SK-N-SH (cell line): Measurements from ENCODE around the gene SPTAN1.

Source experiments
- CHD2 ChIP-seq: fragments of 150-350 bp; IDR thresholded peaks from 2 replicates; pipeline ENCODE4 v1.6.1; 2018; ENCODE audit warnings: low read length; ENCODE audit not compliant: partially characterized antibody
- CTCF ChIP-seq: fragments of 200-600 bp; sonication (generic); IDR thresholded peaks from 2 replicates; pipeline ENCODE4 v1.6.1; 2017; ENCODE audit warnings: antibody characterized with exemption, mild to moderate bottlenecking, moderate library complexity
- ELF1 ChIP-seq: IDR thresholded peaks from 2 replicates; pipeline ENCODE4 v1.4.0; 2012
- MXI1 ChIP-seq: IDR thresholded peaks from 2 replicates; pipeline ENCODE4 v1.6.1; 2012; ENCODE audit warnings: mild to moderate bottlenecking, low read depth, low read length, improper control_type of control experiment

GRCh38 chr9:128526720-128527119 lies 25.7 kb upstream of the SPTAN1 start:
- TF ChIP-seq CHD2 (no peak), CTCF (no peak), ELF1 (no peak), MXI1 (no peak)
